Measurements from ENCODE around the gene U2AF1L4.

Gene U2AF1L4

DNA sequence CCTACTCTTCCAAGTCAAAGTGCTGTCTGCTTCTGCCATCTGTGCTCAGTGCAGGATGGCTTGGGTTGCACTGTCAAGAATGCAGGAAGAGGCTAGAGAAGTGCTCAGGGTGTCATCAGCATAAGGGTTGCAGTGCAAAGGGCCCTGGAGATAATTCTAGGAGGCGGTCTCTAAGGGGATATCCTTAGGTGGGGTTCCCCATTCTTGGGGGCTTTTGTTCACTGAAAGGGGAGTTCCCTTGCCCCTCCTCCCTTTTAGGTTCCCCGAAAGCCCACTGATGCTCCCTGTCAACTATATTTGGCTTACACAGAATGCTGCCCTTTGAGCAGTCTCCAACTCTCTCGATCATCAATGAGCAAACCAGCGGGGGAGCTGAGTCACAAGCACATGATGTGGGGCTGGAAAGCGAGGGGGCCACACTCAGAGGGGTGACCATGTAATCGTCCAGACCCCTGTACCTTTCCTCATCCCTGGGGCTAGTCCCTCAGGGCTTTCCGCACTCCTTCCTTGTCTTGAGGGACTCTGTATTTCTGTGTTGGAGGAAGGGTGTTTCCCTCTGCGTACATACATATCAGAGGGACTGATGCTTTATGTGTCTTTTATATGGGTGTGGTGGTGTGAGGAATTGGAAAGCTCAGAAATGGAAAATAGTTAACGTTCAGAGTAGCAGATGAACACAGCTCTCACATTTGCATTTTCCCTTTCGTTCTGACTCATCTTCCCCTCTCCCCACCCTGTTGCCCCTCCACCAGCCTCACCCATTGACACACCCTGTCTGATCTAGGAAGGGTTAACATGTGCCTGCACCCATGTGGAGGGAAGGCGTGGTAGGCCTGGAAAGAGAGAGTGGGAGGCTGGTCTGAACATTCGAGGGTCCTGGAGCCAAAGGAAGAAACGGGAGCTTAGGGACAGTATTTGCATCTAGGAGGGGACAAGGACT is 34.2 kb downstream of the U2AF1L4 start:
- DNase-seq: peak; percentile 63

DNA sequence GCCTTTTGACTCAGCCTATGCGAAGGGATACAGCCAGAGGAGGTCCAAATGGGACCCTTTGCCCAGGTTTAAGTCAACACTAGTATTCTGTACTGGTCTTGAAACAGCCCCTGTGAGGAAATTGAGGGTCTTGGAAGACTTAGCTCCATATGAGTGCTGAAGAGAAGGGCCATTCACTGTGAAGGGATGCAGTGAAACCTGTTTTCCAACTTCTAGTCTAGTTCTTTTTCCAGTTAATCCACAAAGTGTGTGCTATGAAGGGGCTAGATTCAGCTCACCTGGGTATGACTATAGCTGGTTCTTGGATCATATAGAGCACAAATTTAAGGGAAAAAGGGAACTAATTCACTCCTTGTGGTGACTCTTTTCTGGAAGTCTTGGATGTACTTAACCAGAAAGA is 36.8 kb downstream of the U2AF1L4 start:
- DNase-seq: no peak

DNA sequence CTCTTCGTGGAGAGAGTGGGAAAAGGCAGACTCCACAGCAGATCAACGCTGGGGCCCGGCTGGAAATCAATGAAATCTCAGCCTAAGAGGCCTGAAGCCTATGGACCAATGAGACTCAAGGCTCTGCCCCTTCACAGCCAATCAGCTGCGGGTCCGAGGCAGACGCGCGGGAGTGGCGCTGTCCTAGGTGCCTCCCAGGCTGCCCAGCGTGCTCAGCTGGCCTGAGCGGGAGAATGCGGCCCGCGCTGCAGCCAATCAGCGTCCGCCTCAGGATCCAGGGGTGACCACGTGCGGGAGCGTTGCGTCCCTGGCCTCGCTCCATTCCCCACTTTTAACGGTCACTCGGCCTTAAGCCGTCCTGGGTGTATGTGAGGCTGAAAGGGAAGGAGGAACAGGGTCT is 41.0 kb downstream of the U2AF1L4 start, which contains the start of gene ZBTB32:
Gene ZBTB32 (plus strand): TSS at position 341 of the 400 bp plus-strand sequence. CDS start 10,069 bp downstream, outside the sequence.
- DNase-seq: no peak

DNA sequence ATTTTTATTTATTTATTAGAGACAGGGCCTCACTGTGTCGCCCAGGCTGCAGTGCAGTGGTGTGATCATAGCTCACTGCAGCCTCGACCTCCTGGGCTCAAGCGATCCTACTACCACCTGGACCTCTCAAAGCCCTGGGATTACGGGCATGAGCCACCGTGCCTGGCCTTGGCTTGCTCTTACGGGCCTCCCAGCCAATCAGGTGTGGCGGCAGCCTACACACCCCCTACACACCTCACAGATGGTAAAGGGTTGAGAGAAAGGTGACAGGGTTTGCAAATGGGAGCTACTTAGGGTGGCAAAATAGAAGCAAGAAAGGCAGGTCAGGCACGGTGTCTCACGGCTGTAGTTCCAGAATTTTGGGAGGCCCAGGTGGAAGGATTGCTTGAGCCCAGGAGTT is 41.9 kb downstream of the U2AF1L4 start:
- no peak for DNase-seq

DNA sequence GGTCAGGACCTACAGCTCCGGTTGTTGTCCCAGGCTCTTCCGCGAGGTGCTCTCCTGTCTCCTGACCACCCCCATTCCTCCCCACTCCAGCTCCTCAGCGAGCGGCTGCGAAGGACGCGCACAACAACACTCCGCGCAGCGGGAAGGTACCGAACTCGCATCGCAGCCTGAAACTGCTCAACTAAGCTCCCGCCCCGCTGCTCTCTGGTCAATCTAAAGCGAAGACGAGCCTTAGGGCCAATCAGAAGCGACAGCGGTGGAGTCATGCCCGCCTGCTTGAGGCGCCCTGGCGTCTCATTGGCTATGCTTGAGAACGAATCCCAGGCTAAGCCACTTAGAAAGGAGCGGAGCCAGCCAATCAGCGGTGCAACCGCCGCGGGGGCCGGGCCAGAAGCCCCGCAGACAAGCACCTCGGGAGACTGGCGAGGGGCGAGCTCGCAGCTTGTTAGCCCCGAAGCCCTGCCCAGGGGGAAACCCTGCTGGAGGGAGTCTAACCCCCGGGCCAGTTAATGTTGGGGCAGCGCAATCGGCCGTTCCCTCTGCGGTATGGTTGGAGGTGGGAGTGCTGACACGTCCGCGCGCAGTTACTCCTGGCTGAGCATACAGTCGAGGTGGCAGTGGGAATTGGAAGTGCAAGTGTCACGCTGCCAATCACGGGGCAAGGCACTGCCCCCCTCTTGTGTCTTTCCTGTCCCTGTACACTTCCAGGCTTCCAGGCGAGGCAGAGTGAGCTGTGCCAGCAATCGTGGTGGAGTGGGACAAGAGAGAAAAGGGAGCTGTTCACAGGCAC is 42.8 kb downstream of the U2AF1L4 start:
- DNase-seq: peak; percentile 86

DNA sequence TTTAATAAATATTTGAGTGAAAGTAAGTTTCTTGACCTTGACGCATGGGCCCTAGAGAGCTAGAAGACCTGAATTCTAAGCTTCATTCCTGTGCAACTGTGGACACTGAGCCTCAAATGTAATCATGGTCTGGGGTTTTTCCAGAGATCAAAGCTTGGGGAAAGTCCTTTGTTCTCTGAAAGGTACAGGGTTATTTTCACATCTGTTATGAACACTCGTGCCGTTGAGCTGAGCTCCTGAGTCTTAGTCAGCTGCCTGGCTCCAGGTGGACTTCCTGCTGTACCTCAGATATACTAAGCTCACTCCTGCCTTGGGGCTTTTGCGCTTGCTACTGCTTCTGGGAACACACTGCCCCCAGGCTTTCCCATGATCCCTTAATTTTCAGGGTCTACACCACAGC is 48.4 kb downstream of the U2AF1L4 start:
- DNase-seq: no peak

DNA sequence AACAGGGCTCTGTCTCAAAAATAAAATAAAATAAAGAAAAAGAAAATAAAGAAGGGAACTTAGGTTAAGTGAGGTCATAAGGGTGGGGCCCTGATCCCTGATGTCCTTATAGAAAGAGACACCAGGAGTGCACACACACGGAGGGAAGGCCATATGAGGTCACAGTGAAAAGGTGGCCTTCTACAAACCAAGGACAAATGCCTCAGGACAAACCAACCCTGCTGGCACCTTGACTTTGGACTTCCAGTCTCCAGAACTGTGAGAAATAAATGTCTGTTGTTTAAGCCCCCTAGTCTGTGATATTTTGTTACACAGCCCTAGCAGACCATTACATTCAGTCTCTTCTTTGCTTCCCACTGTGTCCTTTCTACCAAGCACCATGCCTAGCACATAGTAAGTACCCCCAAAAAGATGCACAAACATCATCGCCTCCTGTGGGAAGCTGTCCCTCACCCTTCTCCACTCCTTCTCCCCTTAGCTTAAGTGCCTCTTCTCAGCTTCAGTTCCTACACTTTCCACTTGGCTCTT is 49.3 kb downstream of the U2AF1L4 start:
- DNase-seq: no peak

DNA sequence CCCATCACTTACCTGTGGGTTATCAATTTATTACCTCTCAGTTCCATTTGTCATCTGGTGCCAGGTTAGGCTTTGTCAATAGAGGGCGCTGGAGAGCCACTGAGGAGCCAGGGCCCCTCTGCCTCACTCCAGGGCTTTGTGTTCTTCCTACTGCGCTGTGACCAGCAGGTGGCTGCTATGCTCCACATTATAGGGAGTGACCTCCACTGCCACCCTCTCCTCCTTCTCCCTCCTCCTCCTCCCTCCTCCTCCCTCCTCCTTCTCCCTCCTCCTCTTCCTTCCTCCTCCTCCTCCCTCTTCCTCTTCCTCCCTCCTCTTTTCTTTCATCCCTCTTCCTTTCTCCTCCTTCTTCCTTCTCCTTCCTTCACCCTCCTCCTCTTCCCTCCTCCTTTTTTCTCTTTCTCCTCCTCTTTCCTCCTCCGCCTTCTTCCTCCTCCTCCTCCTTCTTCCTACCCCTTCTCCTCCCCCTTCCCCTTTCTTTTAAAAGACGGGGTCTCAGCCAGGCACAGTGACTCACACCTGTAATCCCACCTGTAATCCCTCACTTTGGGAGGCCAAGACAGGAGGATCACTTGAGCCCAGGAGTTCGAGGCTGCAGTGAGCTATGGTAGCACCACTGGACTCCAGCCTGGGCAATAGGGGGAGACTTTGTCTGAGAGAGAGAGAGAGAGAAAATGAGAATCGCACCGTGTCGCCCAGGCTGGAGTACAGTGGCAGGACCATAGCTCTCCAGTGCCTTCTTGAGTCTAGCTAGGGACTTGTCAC is 51.2 kb downstream of the U2AF1L4 start:
- peak; percentile 90 for DNase-seq

DNA sequence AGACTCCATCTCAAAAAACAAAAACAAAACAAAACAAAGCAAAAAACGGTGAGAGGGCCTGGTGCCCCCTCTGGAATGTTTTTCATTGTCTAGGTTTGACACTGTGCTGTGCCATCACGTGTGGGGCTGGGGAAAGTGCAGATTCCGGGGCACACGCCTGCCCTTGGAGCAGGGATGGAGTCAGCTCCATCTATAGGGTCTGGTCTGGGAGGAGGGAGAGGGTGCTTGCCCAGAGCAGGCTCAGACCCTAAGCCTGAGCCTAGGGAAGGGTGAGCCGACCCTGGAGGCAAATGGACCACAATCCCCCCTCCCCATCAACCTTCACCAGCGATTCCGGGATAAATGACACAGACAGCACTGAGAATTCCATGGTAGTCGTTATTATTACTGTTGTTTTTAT is 51.8 kb downstream of the U2AF1L4 start:
- DNase-seq: no peak
